Activated naive CD4-positive, alpha-beta T cell treated with Interleukin-2 at 50 U/mL for 16 hours (primary cell): ENCODE measurements around the gene ZNF526.
"Not testable (repeated sequence)": the region's sequence is repeated elsewhere in the genome, so short reads cannot be mapped to it uniquely, and the experiment has no call there.

ENCODE experiments used
- DNase-seq: peaks from one replicate; pipeline ENCODE4 v3.0.0-alpha.2; 2020

Gene ZNF526

GRCh38 chr19:42248270-42249148 lies 28.4 kb downstream of the ZNF526 start:
- no peak for DNase-seq

- DNase-seq = no peak
These were observed 29.1 kb downstream of the ZNF526 start for GRCh38 chr19:42249149-42249750.

GRCh38 chr19:42249769-42250168 lies 29.7 kb downstream of the ZNF526 start:
- no peak for DNase-seq

- DNase-seq = no peak
These were observed 30.1 kb downstream of the ZNF526 start for GRCh38 chr19:42250183-42250665.

- no peak for DNase-seq
These were observed 30.8 kb downstream of the ZNF526 start for GRCh38 chr19:42250666-42251531.

GRCh38 chr19:42251572-42252358 lies 31.7 kb downstream of the ZNF526 start:
- DNase-seq = no peak

- DNase-seq = no peak
These were observed 32.5 kb downstream of the ZNF526 start for GRCh38 chr19:42252365-42253244.

GRCh38 chr19:42253245-42254088 lies 33.4 kb downstream of the ZNF526 start:
- DNase-seq = peak; percentile 64

GRCh38 chr19:42254089-42254849 lies 34.2 kb downstream of the ZNF526 start:
- peak; percentile 82 for DNase-seq

- peak; percentile 93 for DNase-seq
These were observed 35.0 kb downstream of the ZNF526 start, which contains the start of gene ERF for GRCh38 chr19:42254850-42255765. Gene ERF (minus strand): TSS chr19:42255128. CDS start chr19:42254999, 129 bp downstream.

GRCh38 chr19:42255766-42256745 lies 35.9 kb downstream of the ZNF526 start:
- no peak for DNase-seq

- not testable (repeated sequence) for DNase-seq
These were observed 37.7 kb downstream of the ZNF526 start for GRCh38 chr19:42257842-42258241.

- no peak for DNase-seq
These were observed 41.7 kb downstream of the ZNF526 start for GRCh38 chr19:42261763-42262162.

- DNase-seq = not testable (repeated sequence)
These were observed 46.0 kb downstream of the ZNF526 start for GRCh38 chr19:42266105-42266504.

GRCh38 chr19:42266928-42267603 lies 47.0 kb downstream of the ZNF526 start:
- not testable (repeated sequence) for DNase-seq

- no peak for DNase-seq
These were observed 47.6 kb downstream of the ZNF526 start for GRCh38 chr19:42267644-42268141.
